ENCODE data around the gene FGF19. TPM values are rescaled to one million over a fixed set of nuclear protein-coding genes. Genes with fewer than 3 reads are reported as not detected.

Gene FGF19
- total RNA-seq, 1 donor from 2014 or later = 0.21 TPM

DNA sequence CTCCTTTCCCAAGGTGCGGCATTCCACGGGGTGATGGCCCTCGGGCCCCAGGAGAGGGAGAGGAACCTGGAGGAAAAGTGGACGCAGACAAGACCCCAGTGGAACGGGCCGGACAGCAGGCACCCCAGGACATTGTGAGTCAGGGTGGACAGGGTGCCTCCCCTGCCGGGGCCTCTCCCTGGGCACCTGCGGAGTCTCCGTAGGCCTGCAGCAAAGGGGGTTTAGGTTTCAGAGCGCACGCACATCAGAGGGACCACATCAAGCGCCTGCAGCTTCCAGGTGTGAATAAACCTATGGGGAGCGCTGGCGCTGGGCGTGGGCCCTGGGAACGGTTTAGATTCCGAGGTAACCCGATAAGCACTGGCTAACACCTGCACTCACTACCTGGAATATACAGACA lies 22.7 kb upstream of the FGF19 start:
- H3K9me3 Mint-ChIP-seq = no peaks in the 10 kb centered on the region
- no peak overlapping the region for H3K4me3 Mint-ChIP-seq
- H3K27ac Mint-ChIP-seq (ENCODE audit: unreplicated experiment) = no peak overlapping the region
- H3K27me3 Mint-ChIP-seq (ENCODE audit: low read depth) = peaks cover 14% of the 10 kb centered on the region
- no peak for DNase-seq (ENCODE audit: low read depth, low spot score)
- TF ChIP-seq, protein P1, sequence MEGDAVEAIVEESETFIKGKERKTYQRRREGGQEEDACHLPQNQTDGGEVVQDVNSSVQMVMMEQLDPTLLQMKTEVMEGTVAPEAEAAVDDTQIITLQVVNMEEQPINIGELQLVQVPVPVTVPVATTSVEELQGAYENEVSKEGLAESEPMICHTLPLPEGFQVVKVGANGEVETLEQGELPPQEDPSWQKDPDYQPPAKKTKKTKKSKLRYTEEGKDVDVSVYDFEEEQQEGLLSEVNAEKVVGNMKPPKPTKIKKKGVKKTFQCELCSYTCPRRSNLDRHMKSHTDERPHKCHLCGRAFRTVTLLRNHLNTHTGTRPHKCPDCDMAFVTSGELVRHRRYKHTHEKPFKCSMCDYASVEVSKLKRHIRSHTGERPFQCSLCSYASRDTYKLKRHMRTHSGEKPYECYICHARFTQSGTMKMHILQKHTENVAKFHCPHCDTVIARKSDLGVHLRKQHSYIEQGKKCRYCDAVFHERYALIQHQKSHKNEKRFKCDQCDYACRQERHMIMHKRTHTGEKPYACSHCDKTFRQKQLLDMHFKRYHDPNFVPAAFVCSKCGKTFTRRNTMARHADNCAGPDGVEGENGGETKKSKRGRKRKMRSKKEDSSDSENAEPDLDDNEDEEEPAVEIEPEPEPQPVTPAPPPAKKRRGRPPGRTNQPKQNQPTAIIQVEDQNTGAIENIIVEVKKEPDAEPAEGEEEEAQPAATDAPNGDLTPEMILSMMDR (conservative IDR thresholded peaks at IDR 0.05) = no peak
- H3K4me1 Mint-ChIP-seq = no peaks in the 10 kb centered on the region
- H3K36me3 Mint-ChIP-seq (ENCODE audit: low read depth) = no peaks in the 10 kb centered on the region

DNA sequence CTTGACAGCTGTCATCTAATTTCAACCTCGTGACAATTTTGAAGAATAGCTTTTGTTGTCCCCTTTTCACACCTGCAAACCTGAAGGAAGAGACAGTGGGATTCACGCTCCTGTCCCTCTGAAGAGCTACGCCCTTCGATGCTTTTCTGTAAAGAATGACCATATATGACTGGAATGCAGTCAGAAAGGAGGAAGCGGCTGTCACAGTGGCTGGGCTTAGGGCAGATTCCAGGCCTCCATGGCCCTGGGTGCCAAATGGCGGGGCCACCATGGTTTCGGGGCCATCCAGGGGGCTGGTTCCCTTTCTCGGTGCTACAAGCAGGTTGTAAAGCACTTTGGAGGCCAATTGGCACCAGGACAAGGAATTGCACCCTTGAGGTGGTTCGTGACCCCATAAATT lies 22.2 kb upstream of the FGF19 start:
- no peak overlapping the region for H3K4me3 Mint-ChIP-seq
- H3K9me3 Mint-ChIP-seq = no peaks in the 10 kb centered on the region
- no peak overlapping the region for H3K27ac Mint-ChIP-seq (ENCODE audit: unreplicated experiment)
- H3K36me3 Mint-ChIP-seq (ENCODE audit: low read depth) = no peaks in the 10 kb centered on the region
- TF ChIP-seq, protein P1 (conservative IDR thresholded peaks at IDR 0.05) = no peak
- H3K4me1 Mint-ChIP-seq = peaks cover 4% of the 10 kb centered on the region
- no peak for DNase-seq (ENCODE audit: low read depth, low spot score)
- peaks cover 18% of the 10 kb centered on the region for H3K27me3 Mint-ChIP-seq (ENCODE audit: low read depth)

DNA sequence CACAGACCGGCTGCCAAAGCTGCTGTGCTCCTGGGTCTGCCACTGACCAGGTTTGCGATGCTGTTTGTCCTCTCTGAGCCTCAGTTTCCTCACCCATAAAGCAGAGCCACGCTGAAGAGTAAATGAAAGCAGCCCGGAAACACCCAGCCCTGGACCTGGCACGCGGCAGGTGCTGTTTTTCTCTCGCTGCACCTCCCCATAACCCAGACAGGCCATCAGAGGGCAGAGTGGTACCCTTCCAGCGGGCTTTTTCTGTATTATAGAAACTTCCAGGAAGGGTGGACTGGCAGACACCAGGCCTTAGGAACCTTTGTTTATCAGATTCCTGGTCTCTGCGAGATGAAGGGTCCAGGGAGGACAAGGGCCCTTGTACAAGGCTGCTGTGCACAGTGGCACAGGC lies 17.9 kb upstream of the FGF19 start:
- TF ChIP-seq, protein P1 (conservative IDR thresholded peaks at IDR 0.05) = no peak
- H3K4me1 Mint-ChIP-seq = peaks cover 21% of the 10 kb centered on the region
- H3K27ac Mint-ChIP-seq (ENCODE audit: unreplicated experiment) = no peak overlapping the region
- no peak overlapping the region for H3K4me3 Mint-ChIP-seq
- no peaks in the 10 kb centered on the region for H3K9me3 Mint-ChIP-seq
- peaks cover 51% of the 10 kb centered on the region for H3K27me3 Mint-ChIP-seq (ENCODE audit: low read depth)
- H3K36me3 Mint-ChIP-seq (ENCODE audit: low read depth) = no peaks in the 10 kb centered on the region
- no peak for DNase-seq (ENCODE audit: low read depth, low spot score)

DNA sequence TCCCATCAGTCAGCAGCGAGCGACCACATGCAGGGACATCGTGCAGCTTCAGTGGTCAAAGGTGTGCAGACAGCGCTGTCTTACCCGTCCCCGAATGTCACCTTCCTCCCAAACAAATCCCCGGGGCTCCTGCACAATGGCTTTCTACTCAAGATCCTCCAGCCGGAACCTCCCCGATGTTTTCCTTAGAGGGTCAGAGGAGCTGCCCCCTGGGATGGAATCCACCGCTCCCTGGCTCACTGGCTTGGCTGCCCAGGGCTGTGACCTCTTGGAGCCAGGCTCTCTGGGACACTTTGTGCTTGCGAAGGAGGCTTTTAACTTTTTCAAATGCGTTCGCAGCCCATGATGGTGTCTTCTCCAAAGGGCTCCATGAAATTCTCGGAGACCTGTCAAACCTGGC lies 17.3 kb upstream of the FGF19 start:
- Mint-ChIP-seq H3K36me3 (ENCODE audit: low read depth) (no peaks in the 10 kb centered on the region), H3K4me3 (no peak overlapping the region), H3K27ac (ENCODE audit: unreplicated experiment) (no peak overlapping the region), H3K4me1 (peaks cover 21% of the 10 kb centered on the region), H3K9me3 (no peaks in the 10 kb centered on the region), H3K27me3 (ENCODE audit: low read depth) (peaks cover 56% of the 10 kb centered on the region)
- TF ChIP-seq, protein P1 (conservative IDR thresholded peaks at IDR 0.05) = no peak
- DNase-seq (ENCODE audit: low read depth, low spot score) = no peak

DNA sequence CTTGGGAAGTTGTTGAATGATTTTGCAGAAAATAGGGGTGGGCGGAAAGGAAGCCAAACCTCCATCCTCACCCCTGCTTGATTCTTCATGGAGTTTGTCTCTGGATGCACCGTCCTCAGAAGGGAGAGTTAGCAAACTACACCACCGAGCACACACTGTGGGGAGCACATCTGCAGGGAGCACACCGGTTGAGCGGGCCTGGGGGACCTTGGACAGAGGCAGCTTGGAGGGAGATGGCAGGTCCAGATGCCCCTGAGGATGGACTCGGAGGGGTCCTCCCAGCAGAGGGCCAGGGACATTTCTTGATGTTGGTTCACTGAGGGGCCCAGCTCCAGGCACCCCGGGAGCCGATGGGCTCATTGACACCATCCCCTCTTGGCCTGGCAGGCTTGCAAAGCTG lies 15.1 kb upstream of the FGF19 start:
- Mint-ChIP-seq H3K4me1 (peaks cover 21% of the 10 kb centered on the region), H3K27ac (ENCODE audit: unreplicated experiment) (no peak overlapping the region), H3K36me3 (ENCODE audit: low read depth) (no peaks in the 10 kb centered on the region), H3K27me3 (ENCODE audit: low read depth) (peaks cover 70% of the 10 kb centered on the region), H3K9me3 (no peaks in the 10 kb centered on the region), H3K4me3 (no peak overlapping the region)
- TF ChIP-seq, protein P1 (conservative IDR thresholded peaks at IDR 0.05) = no peak
- DNase-seq (ENCODE audit: low read depth, low spot score) = no peak

DNA sequence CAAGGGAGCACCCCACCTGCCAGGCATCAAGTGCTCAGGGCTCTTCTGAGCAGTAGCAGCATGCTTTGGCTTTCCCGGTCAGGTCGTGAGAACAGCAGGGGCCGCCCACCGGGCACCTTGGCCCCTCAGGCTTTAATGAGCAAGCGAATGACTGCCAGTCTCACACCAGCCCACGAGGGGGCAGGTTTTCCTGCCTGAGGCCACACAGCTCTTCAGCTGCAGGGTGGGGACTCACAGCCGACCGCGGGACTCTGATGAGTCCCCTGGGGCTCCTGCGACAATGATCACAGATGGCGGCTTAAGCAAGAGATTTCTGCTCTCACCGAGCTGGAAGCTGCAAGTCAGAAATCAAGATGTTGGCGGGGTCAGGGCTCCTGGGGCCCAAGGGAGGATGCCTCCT lies 14.3 kb upstream of the FGF19 start:
- Mint-ChIP-seq H3K4me3 (no peak overlapping the region), H3K36me3 (ENCODE audit: low read depth) (no peaks in the 10 kb centered on the region), H3K9me3 (no peaks in the 10 kb centered on the region), H3K27me3 (ENCODE audit: low read depth) (peaks cover 72% of the 10 kb centered on the region), H3K4me1 (peaks cover 21% of the 10 kb centered on the region), H3K27ac (ENCODE audit: unreplicated experiment) (no peak overlapping the region)
- peak; percentile 60 for DNase-seq (ENCODE audit: low read depth, low spot score)
- TF ChIP-seq, protein P1 (conservative IDR thresholded peaks at IDR 0.05) = peak; percentile 72
